Activated CD8-positive, alpha-beta T cell treated with anti-CD3 and anti-CD28 coated beads for 36 hours (primary cell): ENCODE measurements around the gene PHF14. TPM values are rescaled to one million over a fixed set of nuclear protein-coding genes. Genes with fewer than 3 reads are reported as not detected.

ENCODE experiments used
- ATAC-seq: fragments of 200-7000 bp; cut with Tn5 transposase; one replicate; pipeline ENCODE4 v1.10.0; 2021; ENCODE audit warnings: mild to moderate bottlenecking, moderate library complexity
- CTCF ChIA-PET: fragments of 350-600 bp; sonication (Branson Sonifier 250); formaldehyde crosslinking; loops from one replicate; lab custom pipeline; 2021; ENCODE audit warnings: antibody characterized with exemption; lab: Charles Lee
- POLR2A ChIA-PET: fragments of 350-600 bp; sonication (Branson Sonifier 250); formaldehyde crosslinking; loops from one replicate; lab custom pipeline; 2021; ENCODE audit warnings: antibody characterized with exemption; lab: Charles Lee
- DNase-seq: peaks from one replicate; pipeline ENCODE4 v3.0.0-alpha.2; 2020
- H3K27ac Mint-ChIP-seq: one replicate; pipeline ENCODE4 v1.8.0; 2021; ENCODE audit warnings: mild to moderate bottlenecking, mixed read lengths
- H3K27me3 Mint-ChIP-seq: one replicate; pipeline ENCODE4 v1.8.0; 2021; ENCODE audit warnings: mixed read lengths
- H3K36me3 Mint-ChIP-seq: one replicate; pipeline ENCODE4 v1.8.0; 2021; ENCODE audit warnings: low read depth, mixed read lengths
- H3K4me1 Mint-ChIP-seq: one replicate; pipeline ENCODE4 v1.8.0; 2021; ENCODE audit warnings: low read depth, mixed read lengths
- H3K4me3 Mint-ChIP-seq: one replicate; pipeline ENCODE4 v1.8.0; 2021; ENCODE audit warnings: mild to moderate bottlenecking, moderate library complexity, mixed read lengths
- H3K9me3 Mint-ChIP-seq: one replicate; pipeline ENCODE4 v1.8.0; 2021; ENCODE audit warnings: mixed read lengths
- CTCF ChIP-seq: fragments of 200-600 bp; IDR thresholded peaks from one replicate; pipeline ENCODE4 v1.8.0; 2022; ENCODE audit warnings: antibody characterized with exemption, mild to moderate bottlenecking
- intact Hi-C: fragments of 100-400 bp; cut with micrococcal nuclease; formaldehyde crosslinking; loops from one replicate; pipeline ENCODE4 v1.10.0; 2022
- total RNA-seq, 2 experiments: library from RNA; stranded (reverse); gene quantifications; one replicate each; pipeline ENCODE4 v1.2.3, GENCODE V29; 2021

The PHF14 gene
- total RNA-seq, 2 experiments from 2014 or later: 36.7 to 38.7 TPM

DNA sequence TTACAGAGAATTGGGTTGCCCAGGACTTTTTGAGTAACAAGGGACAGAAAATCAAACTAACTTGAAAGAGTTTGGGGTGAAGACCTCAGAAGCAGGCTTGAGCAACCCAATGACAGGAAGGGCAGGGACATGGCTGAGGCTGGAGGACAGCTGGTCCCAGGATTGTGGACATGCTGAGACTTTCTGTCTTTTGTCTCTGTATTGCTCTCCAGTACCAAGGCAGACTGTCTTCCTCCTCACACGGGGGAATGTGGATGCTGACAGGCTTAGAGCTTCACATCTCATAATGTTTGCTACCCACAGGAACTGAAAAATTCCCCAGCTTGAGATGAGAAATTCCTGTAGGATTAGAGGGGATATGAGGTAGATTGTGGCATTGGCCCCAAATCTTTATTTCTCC, 229.6 kb downstream of the PHF14 start:
- Mint-ChIP-seq H3K36me3 (no peaks in the 10 kb centered on the region), H3K4me1 (no peaks in the 10 kb centered on the region), H3K4me3 (no peak overlapping the region), H3K27me3 (no peaks in the 10 kb centered on the region), H3K9me3 (no peaks in the 10 kb centered on the region), H3K27ac (no peak overlapping the region)
- DNase-seq (no peak), ATAC-seq (no peak)
- TF ChIP-seq CTCF: no peak
- ChIA-PET CTCF (interaction anchor here (1.6 kb wide), 1 partner anchor 9 kb away, joined by 10 read pairs; no protein-coding TSS in a partner anchor), POLR2A (no interaction called here)
- intact Hi-C loops: no loop called here

- DNase-seq: no peak
- intact Hi-C loops: no loop called here
- Mint-ChIP-seq H3K4me3 (no peak overlapping the region), H3K9me3 (no peaks in the 10 kb centered on the region), H3K27me3 (no peaks in the 10 kb centered on the region), H3K4me1 (no peaks in the 10 kb centered on the region), H3K27ac (no peak overlapping the region), H3K36me3 (no peaks in the 10 kb centered on the region)
- CTCF ChIA-PET: interaction anchor here (1.6 kb wide), 1 partner anchor 9 kb away, joined by 10 read pairs; no protein-coding TSS in a partner anchor
- POLR2A ChIA-PET: no interaction called here
- no peak for ATAC-seq
- TF ChIP-seq CTCF: no peak
Observed at GRCh38 chr7:11203683-11204082, 230.0 kb downstream of the PHF14 start.

DNA sequence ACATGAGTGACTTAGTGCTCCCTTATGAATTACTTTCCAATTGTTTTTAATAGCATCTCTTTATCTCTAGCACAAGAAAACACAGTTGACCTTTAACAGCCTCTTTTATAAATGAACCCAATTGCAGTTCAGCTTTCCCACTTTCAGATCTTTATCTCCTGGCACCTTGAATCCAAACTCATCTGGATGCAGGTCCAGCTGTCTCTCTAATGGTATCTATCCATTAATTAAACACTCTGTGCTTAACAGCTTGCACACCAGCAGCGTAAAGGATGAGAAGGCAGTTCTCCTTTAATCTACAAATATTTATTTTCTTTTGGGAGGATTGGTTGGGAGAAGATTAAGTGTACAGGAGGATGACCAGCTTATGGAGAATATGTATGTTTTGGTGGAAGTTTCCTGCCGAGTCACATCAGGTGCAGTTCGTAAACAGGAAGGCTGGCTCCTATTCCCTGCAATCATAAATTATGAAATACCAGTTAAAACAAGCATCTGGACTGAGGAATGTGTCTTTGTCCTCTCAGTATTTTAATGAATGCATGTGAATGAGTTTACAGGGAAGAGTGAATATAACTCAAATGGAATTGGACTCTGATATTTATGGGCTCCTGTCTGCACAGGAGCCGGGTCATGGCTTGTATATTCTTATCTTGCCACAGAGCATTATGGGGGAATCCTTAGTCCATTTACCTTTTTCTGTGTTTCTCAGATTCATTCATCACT, 232.7 kb downstream of the PHF14 start:
- Mint-ChIP-seq H3K4me3 (no peak overlapping the region), H3K27ac (no peak overlapping the region), H3K27me3 (peaks cover 2% of the 10 kb centered on the region), H3K36me3 (no peaks in the 10 kb centered on the region), H3K9me3 (no peaks in the 10 kb centered on the region), H3K4me1 (no peaks in the 10 kb centered on the region)
- intact Hi-C loops: no loop called here
- no peak for TF ChIP-seq CTCF
- ChIA-PET CTCF (no interaction called here), POLR2A (no interaction called here)
- no peak for ATAC-seq
- DNase-seq: no peak

DNA sequence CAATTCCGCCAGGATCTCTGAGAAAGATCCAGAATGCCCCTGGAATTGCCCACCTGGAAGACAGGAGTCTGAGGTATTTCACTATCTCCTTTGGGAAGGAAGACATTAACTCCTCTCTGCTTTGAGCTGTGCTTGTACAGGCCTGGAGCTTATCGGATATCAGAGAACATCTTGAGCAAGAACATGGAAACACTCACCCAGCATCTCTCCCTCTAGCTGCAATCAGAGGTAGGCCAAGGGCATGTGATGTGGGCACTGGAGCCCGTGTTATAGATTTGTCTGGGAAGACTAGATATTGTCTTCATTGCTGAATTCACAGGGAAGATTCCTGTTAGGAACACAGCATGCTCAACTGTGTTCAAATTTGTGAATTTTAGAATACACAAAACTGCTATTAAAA, 233.9 kb downstream of the PHF14 start:
- ATAC-seq (no peak), DNase-seq (no peak)
- H3K27me3 Mint-ChIP-seq: peaks cover 2% of the 10 kb centered on the region
- ChIA-PET POLR2A (no interaction called here), CTCF (interaction anchor here (0.9 kb wide), 1 partner anchor 136 kb away, joined by 3 read pairs; no protein-coding TSS in a partner anchor)
- intact Hi-C loops: no loop called here
- no peak overlapping the region for H3K4me3 Mint-ChIP-seq
- H3K4me1 Mint-ChIP-seq: no peaks in the 10 kb centered on the region
- H3K9me3 Mint-ChIP-seq: no peaks in the 10 kb centered on the region
- H3K27ac Mint-ChIP-seq: no peak overlapping the region
- no peaks in the 10 kb centered on the region for H3K36me3 Mint-ChIP-seq
- no peak for TF ChIP-seq CTCF

- CTCF ChIA-PET: no interaction called here
- Mint-ChIP-seq H3K9me3 (no peaks in the 10 kb centered on the region), H3K36me3 (no peaks in the 10 kb centered on the region), H3K27me3 (peaks cover 2% of the 10 kb centered on the region), H3K27ac (no peak overlapping the region), H3K4me3 (no peak overlapping the region), H3K4me1 (no peaks in the 10 kb centered on the region)
- DNase-seq (no peak), ATAC-seq (no peak)
- POLR2A ChIA-PET: no interaction called here
- intact Hi-C loops: no loop called here
- no peak for TF ChIP-seq CTCF
Observed at GRCh38 chr7:11208883-11209465, 235.3 kb downstream of the PHF14 start.
